GM13976 (cell line): ENCODE data around the gene NRGN.

Source experiments
- DNase-seq: peaks from one replicate; pipeline ENCODE4 v3.0.0; 2012; ENCODE audit warnings: low spot score
- in situ Hi-C: fragments of 300-500 bp; cut with MboI; formaldehyde crosslinking; loops from one replicate; pipeline ENCODE4 v1.12.0; 2022; ENCODE audit warnings: low sequenced_read_pairs, mixed read lengths, inconsistent platforms; ENCODE audit not compliant: unreplicated experiment
- TF ChIP-seq, protein P1 (sequence below): IDR thresholded peaks from 2 replicates; pipeline ENCODE4 v1.5.1; 2012; ENCODE audit warnings: borderline replicate concordance, mild to moderate bottlenecking; ENCODE audit not compliant: insufficient read depth; ENCODE audit errors: extremely low read depth, missing control alignments, control extremely low read depth

Gene NRGN

GRCh38 chr11:124716591-124716990 is 23.2 kb upstream of the NRGN start:
- no peak for DNase-seq
- in situ Hi-C loops = no loop called here
- TF ChIP-seq, protein P1, sequence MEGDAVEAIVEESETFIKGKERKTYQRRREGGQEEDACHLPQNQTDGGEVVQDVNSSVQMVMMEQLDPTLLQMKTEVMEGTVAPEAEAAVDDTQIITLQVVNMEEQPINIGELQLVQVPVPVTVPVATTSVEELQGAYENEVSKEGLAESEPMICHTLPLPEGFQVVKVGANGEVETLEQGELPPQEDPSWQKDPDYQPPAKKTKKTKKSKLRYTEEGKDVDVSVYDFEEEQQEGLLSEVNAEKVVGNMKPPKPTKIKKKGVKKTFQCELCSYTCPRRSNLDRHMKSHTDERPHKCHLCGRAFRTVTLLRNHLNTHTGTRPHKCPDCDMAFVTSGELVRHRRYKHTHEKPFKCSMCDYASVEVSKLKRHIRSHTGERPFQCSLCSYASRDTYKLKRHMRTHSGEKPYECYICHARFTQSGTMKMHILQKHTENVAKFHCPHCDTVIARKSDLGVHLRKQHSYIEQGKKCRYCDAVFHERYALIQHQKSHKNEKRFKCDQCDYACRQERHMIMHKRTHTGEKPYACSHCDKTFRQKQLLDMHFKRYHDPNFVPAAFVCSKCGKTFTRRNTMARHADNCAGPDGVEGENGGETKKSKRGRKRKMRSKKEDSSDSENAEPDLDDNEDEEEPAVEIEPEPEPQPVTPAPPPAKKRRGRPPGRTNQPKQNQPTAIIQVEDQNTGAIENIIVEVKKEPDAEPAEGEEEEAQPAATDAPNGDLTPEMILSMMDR = no peak

- no peak for DNase-seq
- TF ChIP-seq, protein P1 = no peak
- in situ Hi-C loops = no loop called here
Measured at GRCh38 chr11:124717421-124717785, 22.3 kb upstream of the NRGN start.

DNA sequence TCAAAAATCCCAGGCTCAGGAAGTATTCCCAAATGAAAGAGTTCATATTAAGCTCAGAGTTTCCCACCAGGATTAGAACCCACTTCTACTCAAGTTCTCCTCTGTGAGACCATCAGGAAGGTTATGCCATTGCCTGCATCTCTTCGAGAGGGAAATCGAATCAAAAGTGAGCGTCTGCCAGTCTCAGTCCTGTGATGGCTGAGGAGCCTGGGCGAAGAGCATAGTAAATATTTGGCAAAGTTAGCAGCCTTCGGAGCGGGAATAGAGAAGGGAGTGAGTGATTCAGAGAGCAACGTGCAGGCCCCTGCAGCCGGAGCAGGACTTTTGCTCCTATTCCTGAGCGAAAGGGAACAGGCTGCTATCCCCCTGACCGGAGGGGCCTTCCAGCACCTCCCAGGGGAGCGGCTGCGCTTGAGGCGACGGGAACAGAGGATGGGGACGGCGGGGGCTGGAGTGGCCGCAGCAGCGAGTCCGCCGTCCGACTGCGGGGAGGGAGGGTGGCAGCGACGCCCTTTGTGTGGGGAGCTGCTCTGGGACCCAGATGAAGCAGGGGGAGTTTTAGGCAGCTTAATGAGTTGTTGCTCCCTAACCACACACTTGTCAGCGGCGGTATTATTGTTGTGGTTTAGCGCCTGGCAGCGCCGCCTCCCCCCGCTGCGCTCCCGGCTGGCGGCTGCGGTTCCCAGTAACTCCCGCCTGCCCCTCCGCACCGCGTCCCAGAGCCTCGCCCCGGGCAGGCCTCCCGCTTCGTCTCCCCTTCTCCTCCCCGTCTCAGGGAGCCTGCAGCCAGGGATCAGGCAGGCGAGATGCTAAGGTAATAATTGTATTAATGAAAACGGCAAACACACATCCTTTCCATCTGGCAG is 21.7 kb upstream of the NRGN start:
- DNase-seq = peak; percentile 48
- TF ChIP-seq, protein P1 = no peak
- in situ Hi-C loops = no loop called here

DNA sequence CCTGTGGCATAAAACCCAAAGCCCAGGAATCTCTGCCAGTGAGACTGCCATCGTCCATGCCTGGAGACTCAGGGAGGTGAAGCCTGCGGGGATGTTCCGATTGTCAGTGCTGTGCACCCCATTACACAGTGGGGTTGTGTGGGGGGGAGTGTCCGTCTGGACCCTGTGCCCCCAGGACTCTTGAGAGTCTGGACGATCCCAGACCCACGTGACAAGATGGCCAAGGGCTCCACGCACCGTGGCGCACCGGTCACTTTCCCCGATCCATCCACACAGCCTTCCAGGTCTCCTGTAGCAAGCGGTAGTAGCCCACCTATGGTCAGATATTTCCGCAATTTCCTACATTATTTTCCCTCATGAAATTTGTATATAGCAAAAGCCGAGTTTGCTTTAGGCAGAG is 20.9 kb upstream of the NRGN start:
- in situ Hi-C loops = no loop called here
- TF ChIP-seq, protein P1 = no peak
- no peak for DNase-seq

DNA sequence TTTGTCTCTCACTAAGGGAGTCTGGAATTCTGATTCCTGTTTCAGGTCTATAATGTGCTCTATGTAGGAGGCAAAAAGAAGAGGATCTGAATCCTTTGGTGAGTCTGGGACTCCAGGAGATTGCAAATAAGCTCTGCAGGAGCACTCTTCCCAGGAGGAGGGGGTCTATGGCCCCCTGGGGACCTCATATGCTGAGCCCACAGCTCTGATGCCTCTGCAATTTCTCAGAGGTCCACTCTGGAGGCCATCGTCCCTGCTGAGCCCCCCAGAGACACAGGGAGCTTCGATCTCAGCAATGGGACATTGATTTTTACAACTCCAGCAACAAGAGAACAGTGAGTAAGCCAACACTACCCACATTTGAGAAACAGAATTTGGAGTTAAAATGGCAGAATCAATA is 20.2 kb upstream of the NRGN start:
- in situ Hi-C loops = no loop called here
- TF ChIP-seq, protein P1 = no peak
- DNase-seq = no peak

- in situ Hi-C loops = no loop called here
- TF ChIP-seq, protein P1 = no peak
- DNase-seq = no peak
Measured at GRCh38 chr11:124722176-124722575, 17.6 kb upstream of the NRGN start.
